Parathyroid adenoma (tissue), 2 donors: ENCODE measurements around the gene TAOK3.
"Not testable (repeated sequence)": the region's sequence is repeated elsewhere in the genome, so short reads cannot be mapped to it uniquely, and the experiment has no call there.

Experiments used
- H2AFZ ChIP-seq: fragments of 300-600 bp; sonication (generic); one replicate; pipeline ENCODE4 v1.7.0; 2017; ENCODE audit warnings: antibody characterized with exemption, mild to moderate bottlenecking
- H3K27ac ChIP-seq: fragments of 300-600 bp; sonication (generic); one replicate; pipeline ENCODE4 v1.7.0; 2017
- H3K27me3 ChIP-seq: fragments of 300-600 bp; sonication (generic); one replicate; pipeline ENCODE4 v1.7.0; 2017; ENCODE audit warnings: low read length; ENCODE audit not compliant: control insufficient read depth, insufficient read depth
- H3K36me3 ChIP-seq: fragments of 300-600 bp; sonication (generic); one replicate; pipeline ENCODE4 v1.7.0; 2017; ENCODE audit warnings: low read length; ENCODE audit not compliant: control insufficient read depth, insufficient read depth
- H3K4me1 ChIP-seq: fragments of 300-600 bp; sonication (generic); one replicate; pipeline ENCODE4 v1.7.0; 2017; ENCODE audit warnings: control low read depth
- H3K4me2 ChIP-seq: fragments of 300-600 bp; sonication (generic); one replicate; pipeline ENCODE4 v1.7.0; 2017; ENCODE audit warnings: low read length
- H3K4me3 ChIP-seq: fragments of 300-600 bp; sonication (generic); one replicate; pipeline ENCODE4 v1.7.0; 2017; ENCODE audit warnings: low read depth, low read length
- H3K79me2 ChIP-seq: fragments of 300-600 bp; sonication (generic); one replicate; pipeline ENCODE4 v1.7.0; 2017; ENCODE audit warnings: control low read depth
- H3K9ac ChIP-seq: fragments of 300-600 bp; sonication (generic); one replicate; pipeline ENCODE4 v1.7.0; 2017; ENCODE audit warnings: mild to moderate bottlenecking
- H3K9me3 ChIP-seq: fragments of 300-600 bp; sonication (generic); one replicate; pipeline ENCODE4 v1.7.0; 2017; ENCODE audit warnings: low read length; ENCODE audit not compliant: control insufficient read depth
- TF ChIP-seq, protein P1 (sequence below): fragments of 300-600 bp; sonication (generic); IDR thresholded peaks from one replicate; pipeline ENCODE4 v1.7.0; 2017; ENCODE audit warnings: antibody characterized with exemption, mild to moderate bottlenecking
- donor health status: primary hyperparathyroidism.

The TAOK3 gene

DNA sequence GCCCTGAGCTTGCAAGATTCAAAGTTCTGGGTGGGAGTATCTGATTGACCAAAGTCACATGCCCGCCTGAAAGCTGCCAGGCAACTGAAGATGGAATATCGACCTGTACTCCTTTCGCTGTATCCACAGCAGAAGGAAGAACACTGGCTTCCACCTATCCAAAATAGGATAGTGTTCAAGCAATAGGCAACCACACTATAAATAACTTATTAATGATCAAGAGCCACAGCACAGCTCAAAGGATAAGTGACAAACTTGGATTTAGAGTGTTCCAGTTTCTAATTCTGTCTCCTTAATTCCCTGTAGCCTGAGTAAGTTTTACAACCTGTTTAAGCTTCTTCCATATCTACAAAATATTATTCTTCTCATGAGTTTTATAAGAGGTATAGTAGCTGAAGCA, 89.9 kb downstream of the TAOK3 start:
- Histone ChIP-seq H3K79me2 (no peaks in the 10 kb centered on the region), H3K27ac (no peak overlapping the region), H3K4me1 (no peaks in the 10 kb centered on the region), H3K4me2 (no peak overlapping the region), H3K9me3 (no peaks in the 10 kb centered on the region), H3K36me3 (no peaks in the 10 kb centered on the region), H3K27me3 (no peaks in the 10 kb centered on the region), H3K4me3 (no peak overlapping the region), H3K9ac (no peak overlapping the region), H2AFZ (no peak overlapping the region)
- TF ChIP-seq, protein P1, sequence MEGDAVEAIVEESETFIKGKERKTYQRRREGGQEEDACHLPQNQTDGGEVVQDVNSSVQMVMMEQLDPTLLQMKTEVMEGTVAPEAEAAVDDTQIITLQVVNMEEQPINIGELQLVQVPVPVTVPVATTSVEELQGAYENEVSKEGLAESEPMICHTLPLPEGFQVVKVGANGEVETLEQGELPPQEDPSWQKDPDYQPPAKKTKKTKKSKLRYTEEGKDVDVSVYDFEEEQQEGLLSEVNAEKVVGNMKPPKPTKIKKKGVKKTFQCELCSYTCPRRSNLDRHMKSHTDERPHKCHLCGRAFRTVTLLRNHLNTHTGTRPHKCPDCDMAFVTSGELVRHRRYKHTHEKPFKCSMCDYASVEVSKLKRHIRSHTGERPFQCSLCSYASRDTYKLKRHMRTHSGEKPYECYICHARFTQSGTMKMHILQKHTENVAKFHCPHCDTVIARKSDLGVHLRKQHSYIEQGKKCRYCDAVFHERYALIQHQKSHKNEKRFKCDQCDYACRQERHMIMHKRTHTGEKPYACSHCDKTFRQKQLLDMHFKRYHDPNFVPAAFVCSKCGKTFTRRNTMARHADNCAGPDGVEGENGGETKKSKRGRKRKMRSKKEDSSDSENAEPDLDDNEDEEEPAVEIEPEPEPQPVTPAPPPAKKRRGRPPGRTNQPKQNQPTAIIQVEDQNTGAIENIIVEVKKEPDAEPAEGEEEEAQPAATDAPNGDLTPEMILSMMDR: no peak

DNA sequence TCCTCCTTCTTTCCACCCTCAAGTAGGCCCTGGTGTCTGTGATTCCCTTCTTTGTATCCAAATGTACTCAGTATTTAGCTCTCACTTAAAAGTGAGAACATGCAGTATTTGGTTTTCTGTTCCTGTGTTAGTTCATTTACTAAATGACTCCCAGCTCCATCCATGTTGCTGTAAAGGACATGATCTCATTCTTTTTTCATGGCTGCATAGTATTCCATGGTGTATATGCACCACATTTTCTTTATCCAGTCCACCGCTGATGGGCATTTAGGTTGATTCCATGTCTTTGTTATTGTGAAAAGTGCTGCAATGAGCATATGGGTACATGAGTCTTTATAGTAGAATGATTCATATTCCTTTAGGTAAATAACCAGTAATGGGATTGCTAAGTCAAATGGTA, 94.4 kb downstream of the TAOK3 start:
- not testable (repeated sequence) for H3K9ac ChIP-seq, H3K79me2 ChIP-seq, H3K4me2 ChIP-seq, H3K36me3 ChIP-seq, H3K9me3 ChIP-seq, H3K4me1 ChIP-seq, H3K27ac ChIP-seq, H3K4me3 ChIP-seq, H3K27me3 ChIP-seq, H2AFZ ChIP-seq

DNA sequence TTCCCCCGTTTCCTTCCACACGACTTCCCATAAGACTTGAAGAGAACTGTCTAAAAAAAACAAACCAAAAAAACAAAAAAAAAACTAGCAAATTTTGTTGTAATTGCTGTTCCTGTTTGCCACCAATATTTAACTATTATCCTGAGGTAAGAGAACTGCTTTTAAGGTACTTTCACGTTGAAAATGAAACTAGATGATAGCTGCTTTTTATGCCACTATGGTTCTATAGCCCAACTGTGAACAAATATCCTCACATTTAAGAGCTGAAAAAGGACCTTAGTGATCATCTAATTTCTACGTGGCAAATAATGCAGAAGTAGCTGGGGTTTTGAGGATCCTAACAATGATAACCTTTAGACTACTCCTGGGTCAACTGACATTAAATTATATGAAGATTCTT, 98.6 kb downstream of the TAOK3 start:
- H3K4me1 ChIP-seq: peaks cover 4% of the 10 kb centered on the region
- H3K79me2 ChIP-seq: no peaks in the 10 kb centered on the region
- no peak overlapping the region for H2AFZ ChIP-seq
- no peak overlapping the region for H3K4me2 ChIP-seq
- no peak overlapping the region for H3K27ac ChIP-seq
- H3K36me3 ChIP-seq: no peaks in the 10 kb centered on the region
- H3K4me3 ChIP-seq: no peak overlapping the region
- TF ChIP-seq, protein P1: no peak
- no peaks in the 10 kb centered on the region for H3K27me3 ChIP-seq
- H3K9ac ChIP-seq: no peak overlapping the region
- no peaks in the 10 kb centered on the region for H3K9me3 ChIP-seq

DNA sequence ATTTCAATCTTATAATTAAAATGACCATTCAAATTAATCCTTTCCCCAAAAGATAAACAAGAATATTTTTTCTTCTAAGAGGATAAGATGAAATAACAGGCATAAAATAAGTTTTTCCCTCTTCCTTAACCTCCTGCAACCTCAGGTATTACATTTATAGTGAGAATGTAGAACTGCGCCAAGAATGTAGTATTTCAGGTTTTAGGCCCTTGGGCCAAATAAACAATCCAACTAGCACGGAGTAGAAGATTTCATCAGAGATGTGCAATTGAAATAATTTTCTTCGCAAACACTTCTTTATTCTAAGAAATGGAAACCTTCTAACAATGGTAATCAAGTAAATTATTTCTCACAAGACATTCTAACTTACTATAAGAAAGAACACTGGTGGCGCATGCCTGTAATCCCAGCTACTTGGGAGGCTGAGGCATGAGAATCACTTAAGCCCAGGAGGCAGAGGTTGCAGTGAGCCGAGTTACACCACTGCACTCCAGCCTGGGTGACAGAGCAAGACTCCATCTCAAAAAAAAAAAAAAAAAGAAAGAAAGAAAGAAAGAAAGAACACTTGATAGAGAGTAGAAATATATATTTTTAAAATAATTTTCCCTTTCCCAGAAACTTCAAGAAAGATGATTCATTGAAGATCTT, 100.8 kb downstream of the TAOK3 start:
- Histone ChIP-seq H3K36me3 (no peaks in the 10 kb centered on the region), H3K4me2 (peak overlapping the region; percentile 45)
- TF ChIP-seq, protein P1: no peak

DNA sequence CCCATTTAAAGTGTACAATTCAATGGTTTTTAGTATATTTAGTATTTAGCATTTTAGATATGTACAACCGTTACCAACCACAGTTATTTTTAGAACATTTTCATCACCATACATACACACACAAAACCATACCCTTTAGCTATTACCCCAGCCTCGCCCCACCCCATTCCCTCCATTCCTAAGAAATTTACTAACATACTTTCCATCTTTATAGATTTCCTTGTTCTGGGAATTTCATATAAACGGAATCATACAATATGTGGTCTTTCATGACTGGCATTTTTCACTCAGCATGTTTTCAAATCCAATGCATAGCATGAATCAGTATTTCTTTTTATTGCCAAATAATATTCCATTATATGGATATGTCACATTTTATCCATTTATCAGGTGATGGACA, 101.5 kb downstream of the TAOK3 start:
- H3K9me3 ChIP-seq: no peaks in the 10 kb centered on the region
- TF ChIP-seq, protein P1: no peak
- H3K27me3 ChIP-seq: no peaks in the 10 kb centered on the region
- H3K36me3 ChIP-seq: no peaks in the 10 kb centered on the region
- H3K27ac ChIP-seq: peak overlapping the region; percentile 62
- H3K4me2 ChIP-seq: peak overlapping the region; percentile 45
- H3K4me3 ChIP-seq: no peak overlapping the region
- no peak overlapping the region for H3K9ac ChIP-seq
- peaks cover 4% of the 10 kb centered on the region for H3K4me1 ChIP-seq
- H2AFZ ChIP-seq: no peak overlapping the region
- no peaks in the 10 kb centered on the region for H3K79me2 ChIP-seq

More for the DNA sequence above, 100.8 kb downstream of the TAOK3 start:
- Histone ChIP-seq H2AFZ (peak overlapping the region; percentile 30), H3K9ac (no peak overlapping the region), H3K9me3 (no peaks in the 10 kb centered on the region), H3K4me3 (peak overlapping the region; percentile 25), H3K27ac (peak overlapping the region; percentile 62), H3K4me1 (peaks cover 4% of the 10 kb centered on the region), H3K27me3 (no peaks in the 10 kb centered on the region), H3K79me2 (no peaks in the 10 kb centered on the region)
